Measurements from ENCODE around the gene TNFRSF9. TPM values are rescaled to one million over a fixed set of nuclear protein-coding genes. Genes with fewer than 3 reads are reported as not detected.

TNFRSF9 gene
- total and polyA plus RNA-seq, 2 experiments from 2014 or later: not detected

DNA sequence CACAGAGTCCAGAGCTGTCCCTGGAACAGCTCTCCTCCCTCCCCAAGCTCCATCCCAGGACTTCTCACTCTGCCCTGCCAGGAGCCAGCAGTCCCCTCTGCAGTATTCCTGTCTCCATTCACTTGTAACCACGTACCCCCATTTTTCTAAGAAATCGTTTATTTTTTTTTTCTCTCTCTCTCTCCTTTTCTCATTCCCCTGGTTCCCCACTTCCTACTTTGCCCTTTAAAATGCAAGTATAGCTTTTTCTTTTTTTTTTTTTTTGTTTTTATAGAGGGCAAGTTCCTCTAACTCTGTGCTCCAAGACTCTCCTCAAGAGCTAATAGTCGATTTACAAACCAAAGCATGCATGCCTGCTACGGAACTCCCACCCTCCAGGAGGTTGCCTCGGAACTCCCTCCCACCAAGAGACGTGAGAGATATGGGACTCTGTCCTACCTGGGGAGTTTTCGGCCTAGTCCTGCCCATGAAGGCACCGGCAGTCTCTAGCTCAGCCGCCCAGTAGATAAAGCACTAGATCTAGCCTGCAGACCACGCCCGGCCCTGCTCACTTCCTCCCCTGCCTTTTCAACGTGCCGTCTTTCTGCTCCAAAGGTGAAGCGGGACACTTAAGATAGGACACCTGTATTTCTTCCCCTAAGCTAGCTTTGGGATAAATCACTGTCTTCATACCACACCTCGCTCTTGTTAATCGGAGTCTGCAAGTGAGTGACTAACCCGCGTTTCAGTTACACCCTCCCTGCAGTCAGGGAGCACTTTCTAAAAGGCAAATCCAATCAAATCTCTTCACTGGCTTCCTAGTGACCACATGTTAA, 27.7 kb downstream of the TNFRSF9 start (continued):
- TF ChIP-seq, protein P1, sequence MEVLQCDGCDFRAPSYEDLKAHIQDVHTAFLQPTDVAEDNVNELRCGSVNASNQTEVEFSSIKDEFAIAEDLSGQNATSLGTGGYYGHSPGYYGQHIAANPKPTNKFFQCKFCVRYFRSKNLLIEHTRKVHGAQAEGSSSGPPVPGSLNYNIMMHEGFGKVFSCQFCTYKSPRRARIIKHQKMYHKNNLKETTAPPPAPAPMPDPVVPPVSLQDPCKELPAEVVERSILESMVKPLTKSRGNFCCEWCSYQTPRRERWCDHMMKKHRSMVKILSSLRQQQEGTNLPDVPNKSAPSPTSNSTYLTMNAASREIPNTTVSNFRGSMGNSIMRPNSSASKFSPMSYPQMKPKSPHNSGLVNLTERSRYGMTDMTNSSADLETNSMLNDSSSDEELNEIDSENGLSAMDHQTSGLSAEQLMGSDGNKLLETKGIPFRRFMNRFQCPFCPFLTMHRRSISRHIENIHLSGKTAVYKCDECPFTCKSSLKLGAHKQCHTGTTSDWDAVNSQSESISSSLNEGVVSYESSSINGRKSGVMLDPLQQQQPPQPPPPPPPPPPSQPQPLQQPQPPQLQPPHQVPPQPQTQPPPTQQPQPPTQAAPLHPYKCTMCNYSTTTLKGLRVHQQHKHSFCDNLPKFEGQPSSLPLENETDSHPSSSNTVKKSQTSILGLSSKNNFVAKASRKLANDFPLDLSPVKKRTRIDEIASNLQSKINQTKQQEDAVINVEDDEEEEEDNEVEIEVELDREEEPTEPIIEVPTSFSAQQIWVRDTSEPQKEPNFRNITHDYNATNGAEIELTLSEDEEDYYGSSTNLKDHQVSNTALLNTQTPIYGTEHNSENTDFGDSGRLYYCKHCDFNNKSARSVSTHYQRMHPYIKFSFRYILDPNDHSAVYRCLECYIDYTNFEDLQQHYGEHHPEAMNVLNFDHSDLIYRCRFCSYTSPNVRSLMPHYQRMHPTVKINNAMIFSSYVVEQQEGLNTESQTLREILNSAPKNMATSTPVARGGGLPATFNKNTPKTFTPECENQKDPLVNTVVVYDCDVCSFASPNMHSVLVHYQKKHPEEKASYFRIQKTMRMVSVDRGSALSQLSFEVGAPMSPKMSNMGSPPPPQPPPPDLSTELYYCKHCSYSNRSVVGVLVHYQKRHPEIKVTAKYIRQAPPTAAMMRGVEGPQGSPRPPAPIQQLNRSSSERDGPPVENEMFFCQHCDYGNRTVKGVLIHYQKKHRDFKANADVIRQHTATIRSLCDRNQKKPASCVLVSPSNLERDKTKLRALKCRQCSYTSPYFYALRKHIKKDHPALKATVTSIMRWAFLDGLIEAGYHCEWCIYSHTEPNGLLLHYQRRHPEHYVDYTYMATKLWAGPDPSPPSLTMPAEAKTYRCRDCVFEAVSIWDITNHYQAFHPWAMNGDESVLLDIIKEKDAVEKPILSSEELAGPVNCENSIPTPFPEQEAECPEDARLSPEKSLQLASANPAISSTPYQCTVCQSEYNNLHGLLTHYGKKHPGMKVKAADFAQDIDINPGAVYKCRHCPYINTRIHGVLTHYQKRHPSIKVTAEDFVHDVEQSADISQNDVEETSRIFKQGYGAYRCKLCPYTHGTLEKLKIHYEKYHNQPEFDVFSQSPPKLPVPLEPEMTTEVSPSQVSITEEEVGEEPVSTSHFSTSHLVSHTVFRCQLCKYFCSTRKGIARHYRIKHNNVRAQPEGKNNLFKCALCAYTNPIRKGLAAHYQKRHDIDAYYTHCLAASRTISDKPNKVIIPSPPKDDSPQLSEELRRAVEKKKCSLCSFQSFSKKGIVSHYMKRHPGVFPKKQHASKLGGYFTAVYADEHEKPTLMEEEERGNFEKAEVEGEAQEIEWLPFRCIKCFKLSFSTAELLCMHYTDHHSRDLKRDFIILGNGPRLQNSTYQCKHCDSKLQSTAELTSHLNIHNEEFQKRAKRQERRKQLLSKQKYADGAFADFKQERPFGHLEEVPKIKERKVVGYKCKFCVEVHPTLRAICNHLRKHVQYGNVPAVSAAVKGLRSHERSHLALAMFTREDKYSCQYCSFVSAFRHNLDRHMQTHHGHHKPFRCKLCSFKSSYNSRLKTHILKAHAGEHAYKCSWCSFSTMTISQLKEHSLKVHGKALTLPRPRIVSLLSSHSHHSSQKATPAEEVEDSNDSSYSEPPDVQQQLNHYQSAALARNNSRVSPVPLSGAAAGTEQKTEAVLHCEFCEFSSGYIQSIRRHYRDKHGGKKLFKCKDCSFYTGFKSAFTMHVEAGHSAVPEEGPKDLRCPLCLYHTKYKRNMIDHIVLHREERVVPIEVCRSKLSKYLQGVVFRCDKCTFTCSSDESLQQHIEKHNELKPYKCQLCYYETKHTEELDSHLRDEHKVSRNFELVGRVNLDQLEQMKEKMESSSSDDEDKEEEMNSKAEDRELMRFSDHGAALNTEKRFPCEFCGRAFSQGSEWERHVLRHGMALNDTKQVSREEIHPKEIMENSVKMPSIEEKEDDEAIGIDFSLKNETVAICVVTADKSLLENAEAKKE (CRISPR knock-in tag; IDR thresholded peaks at IDR 0.05): no peak
- no peak for TF ChIP-seq REST (IDR thresholded peaks at IDR 0.05; ENCODE audit: unreplicated experiment)
- no peak for TF ChIP-seq NANOG (IDR thresholded peaks at IDR 0.05; ENCODE audit: borderline replicate concordance)
- no peak for TF ChIP-seq EZH2phosphoT487 (IDR thresholded peaks at IDR 0.05; ENCODE audit: unreplicated experiment)
- TF ChIP-seq ZNF114 (CRISPR knock-in tag; IDR thresholded peaks at IDR 0.05): no peak
- no peak for TF ChIP-seq JUNB (IDR thresholded peaks at IDR 0.05; ENCODE audit: unreplicated experiment)
- TF ChIP-seq STAT1 (IDR thresholded peaks at IDR 0.05; ENCODE audit: unreplicated experiment): no peak

Data from GM23338 (cell line).